Measurements from ENCODE around the gene FAM184B. TPM values are rescaled to one million over a fixed set of nuclear protein-coding genes. Genes with fewer than 3 reads are reported as not detected.
"Not testable (repeated sequence)": the region's sequence is repeated elsewhere in the genome, so short reads cannot be mapped to it uniquely, and the experiment has no call there.

Gene FAM184B
- total RNA-seq, 1 experiment from 2014 or later = not detected

- peaks cover 7% of the 10 kb centered on the region for H3K4me1 Mint-ChIP-seq (ENCODE audit: low read depth, unreplicated experiment)
- intact Hi-C loops (cut with micrococcal nuclease; ENCODE audit: unreplicated experiment) = no loop called here
- Histone ChIP-seq H3K27me3 (replicated peaks; ENCODE audit: control insufficient read depth, insufficient read depth, low read length) (no peaks in the 10 kb centered on the region), H3K9me3 (no peaks in the 10 kb centered on the region), H3K36me3 (ENCODE audit: control insufficient read depth, insufficient read depth, low read length) (no peaks in the 10 kb centered on the region), H3K4me1 (no peaks in the 10 kb centered on the region), H3K4me3 (ENCODE audit: low read depth, low read length) (no peak overlapping the region)
- H3K4me3 Mint-ChIP-seq (ENCODE audit: unreplicated experiment) = no peak overlapping the region
- H3K27me3 Mint-ChIP-seq (ENCODE audit: insufficient read depth, unreplicated experiment) = peaks cover 12% of the 10 kb centered on the region
- H3K27ac Mint-ChIP-seq (ENCODE audit: unreplicated experiment) = no peak overlapping the region
- H3K9me3 Mint-ChIP-seq (ENCODE audit: unreplicated experiment) = no peaks in the 10 kb centered on the region
- H3K36me3 Mint-ChIP-seq (ENCODE audit: insufficient read depth, unreplicated experiment) = no peaks in the 10 kb centered on the region
- CTCF ChIA-PET = no interaction called here
- TF ChIP-seq CTCF (IDR thresholded peaks at IDR 0.05; ENCODE audit: insufficient read depth in 1 of 2, low read depth in 1 of 2, low read length in 1 of 2, severe bottlenecking in 1 of 2, unreplicated experiment in 1 of 2) = no peak
- DNase-seq = no peak
- POLR2A ChIA-PET = no interaction called here
- BruUV-seq (replicated peaks) = no TSS peak
These were observed 67.6 kb downstream of the FAM184B start for GRCh38 chr4:17713779-17714178.

- H3K4me3 ChIP-seq (ENCODE audit: low read depth, low read length) = no peak overlapping the region
- BruUV-seq (replicated peaks) = no TSS peak
- no peaks in the 10 kb centered on the region for H3K27me3 ChIP-seq (replicated peaks; ENCODE audit: control insufficient read depth, insufficient read depth, low read length)
- no peak for TF ChIP-seq CTCF (IDR thresholded peaks at IDR 0.05; ENCODE audit: insufficient read depth in 1 of 2, low read depth in 1 of 2, low read length in 1 of 2, severe bottlenecking in 1 of 2, unreplicated experiment in 1 of 2)
- Mint-ChIP-seq H3K27me3 (ENCODE audit: insufficient read depth, unreplicated experiment) (peaks cover 9% of the 10 kb centered on the region), H3K36me3 (ENCODE audit: insufficient read depth, unreplicated experiment) (no peaks in the 10 kb centered on the region), H3K9me3 (ENCODE audit: unreplicated experiment) (no peaks in the 10 kb centered on the region), H3K4me3 (ENCODE audit: unreplicated experiment) (no peak overlapping the region), H3K4me1 (ENCODE audit: low read depth, unreplicated experiment) (peaks cover 7% of the 10 kb centered on the region), H3K27ac (ENCODE audit: unreplicated experiment) (no peak overlapping the region)
- H3K9me3 ChIP-seq = no peaks in the 10 kb centered on the region
- H3K4me1 ChIP-seq = no peaks in the 10 kb centered on the region
- H3K36me3 ChIP-seq (ENCODE audit: control insufficient read depth, insufficient read depth, low read length) = no peaks in the 10 kb centered on the region
- ChIA-PET CTCF (no interaction called here), POLR2A (no interaction called here)
- no peak for DNase-seq
- intact Hi-C loops (cut with micrococcal nuclease; ENCODE audit: unreplicated experiment) = no loop called here
These were observed 69.3 kb downstream of the FAM184B start for GRCh38 chr4:17712166-17712565.

GRCh38 chr4:17711206-17711605 is 70.2 kb downstream of the FAM184B start:
- H3K27me3 ChIP-seq (replicated peaks; ENCODE audit: control insufficient read depth, insufficient read depth, low read length); H3K4me3 Mint-ChIP-seq (ENCODE audit: unreplicated experiment); H3K9me3 Mint-ChIP-seq (ENCODE audit: unreplicated experiment); CTCF ChIA-PET; BruUV-seq (replicated peaks); H3K36me3 Mint-ChIP-seq (ENCODE audit: insufficient read depth, unreplicated experiment); DNase-seq; H3K4me1 ChIP-seq; intact Hi-C loops (cut with micrococcal nuclease; ENCODE audit: unreplicated experiment); POLR2A ChIA-PET; H3K36me3 ChIP-seq (ENCODE audit: control insufficient read depth, insufficient read depth, low read length); H3K4me1 Mint-ChIP-seq (ENCODE audit: low read depth, unreplicated experiment); H3K4me3 ChIP-seq (ENCODE audit: low read depth, low read length); H3K9me3 ChIP-seq; H3K27me3 Mint-ChIP-seq (ENCODE audit: insufficient read depth, unreplicated experiment); H3K27ac Mint-ChIP-seq (ENCODE audit: unreplicated experiment): not testable (repeated sequence)

GRCh38 chr4:17709763-17710068 is 71.7 kb downstream of the FAM184B start:
- POLR2A ChIA-PET = no interaction called here
- Mint-ChIP-seq H3K27ac (ENCODE audit: unreplicated experiment) (no peak overlapping the region), H3K36me3 (ENCODE audit: insufficient read depth, unreplicated experiment) (no peaks in the 10 kb centered on the region), H3K4me1 (ENCODE audit: low read depth, unreplicated experiment) (no peaks in the 10 kb centered on the region), H3K4me3 (ENCODE audit: unreplicated experiment) (no peak overlapping the region), H3K9me3 (ENCODE audit: unreplicated experiment) (no peaks in the 10 kb centered on the region), H3K27me3 (ENCODE audit: insufficient read depth, unreplicated experiment) (peaks cover 9% of the 10 kb centered on the region)
- TF ChIP-seq CTCF (IDR thresholded peaks at IDR 0.05; ENCODE audit: insufficient read depth in 1 of 2, low read depth in 1 of 2, low read length in 1 of 2, severe bottlenecking in 1 of 2, unreplicated experiment in 1 of 2) = no peak
- no peaks in the 10 kb centered on the region for H3K4me1 ChIP-seq
- no peak for DNase-seq
- intact Hi-C loops (cut with micrococcal nuclease; ENCODE audit: unreplicated experiment) = no loop called here
- no peaks in the 10 kb centered on the region for H3K27me3 ChIP-seq (replicated peaks; ENCODE audit: control insufficient read depth, insufficient read depth, low read length)
- no peaks in the 10 kb centered on the region for H3K9me3 ChIP-seq
- no peak overlapping the region for H3K4me3 ChIP-seq (ENCODE audit: low read depth, low read length)
- no TSS peak for BruUV-seq (replicated peaks)
- CTCF ChIA-PET = no interaction called here
- H3K36me3 ChIP-seq (ENCODE audit: control insufficient read depth, insufficient read depth, low read length) = no peaks in the 10 kb centered on the region
